HG03457 (cell line): ENCODE results near the gene DSCAM.

Experiments used
- ATAC-seq: cut with Tn5 transposase; IDR thresholded peaks from one replicate; pipeline ENCODE4 v1.9.1; 2021; ENCODE audit warnings: moderate number of reproducible peaks; ENCODE audit not compliant: unreplicated experiment

Gene DSCAM

GRCh38 chr21:40021558-40022351 is 825.2 kb downstream of the DSCAM start:
- ATAC-seq, result no peak

GRCh38 chr21:40020651-40021050 is 826.3 kb downstream of the DSCAM start:
- no peak for ATAC-seq

- ATAC-seq, result no peak
Observed at GRCh38 chr21:40018871-40019475, 828.0 kb downstream of the DSCAM start.

GRCh38 chr21:40016667-40017066 is 830.3 kb downstream of the DSCAM start:
- no peak for ATAC-seq

GRCh38 chr21:40016234-40016633 is 830.7 kb downstream of the DSCAM start:
- no peak for ATAC-seq

GRCh38 chr21:40015818-40016217 is 831.1 kb downstream of the DSCAM start:
- ATAC-seq, result no peak

- ATAC-seq, result no peak
Observed at GRCh38 chr21:40014394-40014793, 832.6 kb downstream of the DSCAM start.

GRCh38 chr21:40013001-40013735 is 833.8 kb downstream of the DSCAM start:
- ATAC-seq, result no peak

GRCh38 chr21:40011371-40011770 is 835.6 kb downstream of the DSCAM start:
- ATAC-seq, result no peak

- no peak for ATAC-seq
Observed at GRCh38 chr21:40002978-40003377, 844.0 kb downstream of the DSCAM start.

- ATAC-seq, result no peak
Observed at GRCh38 chr21:39984286-39984991, 862.5 kb downstream of the DSCAM start.

- no peak for ATAC-seq
Observed at GRCh38 chr21:39980241-39980820, 866.6 kb downstream of the DSCAM start.

GRCh38 chr21:39979321-39979720 is 867.6 kb downstream of the DSCAM start:
- ATAC-seq, result no peak

GRCh38 chr21:39976800-39977199 is 870.2 kb downstream of the DSCAM start:
- no peak for ATAC-seq

- ATAC-seq, result no peak
Observed at GRCh38 chr21:39972976-39973770, 873.8 kb downstream of the DSCAM start.

- ATAC-seq, result no peak
Observed at GRCh38 chr21:39972471-39972870, 874.5 kb downstream of the DSCAM start.

- ATAC-seq, result no peak
Observed at GRCh38 chr21:39971956-39972355, 875.0 kb downstream of the DSCAM start.

- ATAC-seq, result no peak
Observed at GRCh38 chr21:39969691-39970364, 877.1 kb downstream of the DSCAM start.

GRCh38 chr21:39968010-39968409 is 878.9 kb downstream of the DSCAM start:
- ATAC-seq, result no peak

- ATAC-seq, result no peak
Observed at GRCh38 chr21:39966786-39967185, 880.2 kb downstream of the DSCAM start.
